MCF 10A (cell line): ENCODE measurements around the gene FOXN4. TPM values are rescaled to one million over a fixed set of nuclear protein-coding genes. Genes with fewer than 3 reads are reported as not detected.

Experiments used
- BruUV-seq: library from RNA; stranded (reverse); fragments of 400-500 nt; replicated peaks from 2 replicates; lab custom pipeline; 2021; lab: Mats Ljungman, UMichigan
- CTCF ChIA-PET: fragments of 300-600 bp; sonication (Branson Sonifier 250); formaldehyde crosslinking; extraction: SDS; loops from one replicate; lab custom pipeline; 2021; ENCODE audit warnings: antibody characterized with exemption, inconsistent platforms; lab: Yijun Ruan, JAX
- POLR2A ChIA-PET: fragments of 300-600, 350-650 bp; sonication (Branson Sonifier 250); formaldehyde crosslinking; extraction: SDS; loops from one replicate; lab custom pipeline; 2020; ENCODE audit warnings: antibody characterized with exemption, inconsistent platforms; lab: Yijun Ruan, JAX
- DNase-seq: peaks from one replicate; pipeline ENCODE4 v3.0.0-alpha.2; 2018; ENCODE audit not compliant: unreplicated experiment
- H3K27ac Mint-ChIP-seq: one replicate; pipeline ENCODE4 v1.8.0; 2022; ENCODE audit warnings: mild to moderate bottlenecking, low read depth, mixed read lengths; ENCODE audit not compliant: unreplicated experiment
- H3K27me3 Mint-ChIP-seq: one replicate; pipeline ENCODE4 v1.8.0; 2022; ENCODE audit warnings: mixed read lengths; ENCODE audit not compliant: insufficient read depth, unreplicated experiment
- H3K36me3 Mint-ChIP-seq: one replicate; pipeline ENCODE4 v1.8.0; 2022; ENCODE audit warnings: mild to moderate bottlenecking, moderate library complexity, mixed read lengths; ENCODE audit not compliant: insufficient read depth, unreplicated experiment
- H3K4me1 Mint-ChIP-seq: one replicate; pipeline ENCODE4 v1.8.0; 2022; ENCODE audit warnings: mixed read lengths; ENCODE audit not compliant: insufficient read depth, unreplicated experiment
- H3K4me3 Mint-ChIP-seq: one replicate; pipeline ENCODE4 v1.8.0; 2022; ENCODE audit warnings: mild to moderate bottlenecking, moderate library complexity, mixed read lengths; ENCODE audit not compliant: unreplicated experiment
- H3K9me3 Mint-ChIP-seq: one replicate; pipeline ENCODE4 v1.8.0; 2022; ENCODE audit warnings: mixed read lengths; ENCODE audit not compliant: unreplicated experiment
- CTCF ChIP-seq: fragments of 200-600 bp; IDR thresholded peaks from one replicate; pipeline ENCODE4 v1.8.0; 2022; ENCODE audit warnings: antibody characterized with exemption, mild to moderate bottlenecking; ENCODE audit not compliant: unreplicated experiment
- intact Hi-C: fragments of 100-400 bp; cut with micrococcal nuclease; formaldehyde crosslinking; loops from 2 replicates; pipeline ENCODE4 v1.14.1; 2022
- total RNA-seq: library from RNA; stranded (reverse); gene quantifications from 2 replicates; pipeline ENCODE4 v1.2.3, GENCODE V29; 2022

Gene FOXN4
- total RNA-seq, 1 experiment from 2014 or later = not detected

- Mint-ChIP-seq H3K27me3 (peaks cover 12% of the 10 kb centered on the region), H3K9me3 (peaks cover 8% of the 10 kb centered on the region), H3K36me3 (no peaks in the 10 kb centered on the region), H3K27ac (no peak overlapping the region), H3K4me3 (no peak overlapping the region), H3K4me1 (peaks cover 5% of the 10 kb centered on the region)
- intact Hi-C loops = no loop called here
- POLR2A ChIA-PET = no interaction called here
- no peak for DNase-seq
- CTCF ChIA-PET = interaction anchor here (0.9 to 1.6 kb wide), 6 partner anchors 10 to 120 kb away, joined by 3 to 6 read pairs (median 4); no protein-coding TSS in a partner anchor
- BruUV-seq = no TSS peak
- no peak for TF ChIP-seq CTCF
Measured at GRCh38 chr12:109274381-109274780, 34.7 kb downstream of the FOXN4 start.

GRCh38 chr12:109273354-109273753 is 35.7 kb downstream of the FOXN4 start:
- POLR2A ChIA-PET = interaction anchor here (0.6 kb wide), 1 partner anchor 106 kb away, joined by 3 read pairs; no protein-coding TSS in a partner anchor
- no peak for TF ChIP-seq CTCF
- Mint-ChIP-seq H3K4me3 (no peak overlapping the region), H3K27ac (no peak overlapping the region), H3K9me3 (peaks cover 8% of the 10 kb centered on the region), H3K36me3 (no peaks in the 10 kb centered on the region), H3K27me3 (peaks cover 12% of the 10 kb centered on the region), H3K4me1 (peaks cover 5% of the 10 kb centered on the region)
- no TSS peak for BruUV-seq
- intact Hi-C loops = no loop called here
- CTCF ChIA-PET = interaction anchor here (0.7 to 1.2 kb wide), 4 partner anchors 29 to 161 kb away, joined by 3 to 4 read pairs (median 3); no protein-coding TSS in a partner anchor
- no peak for DNase-seq

- Mint-ChIP-seq H3K9me3 (peaks cover 8% of the 10 kb centered on the region), H3K4me3 (no peak overlapping the region), H3K27me3 (peaks cover 12% of the 10 kb centered on the region), H3K36me3 (no peaks in the 10 kb centered on the region), H3K27ac (no peak overlapping the region), H3K4me1 (no peaks in the 10 kb centered on the region)
- intact Hi-C loops = no loop called here
- ChIA-PET CTCF (interaction anchor here (9.6 kb wide), 1 partner anchor 123 kb away, joined by 111 read pairs; no protein-coding TSS in a partner anchor), POLR2A (no interaction called here)
- no TSS peak for BruUV-seq
- TF ChIP-seq CTCF = no peak
- DNase-seq = no peak
Measured at GRCh38 chr12:109271418-109271817, 37.7 kb downstream of the FOXN4 start.

- intact Hi-C loops = no loop called here
- no peak for TF ChIP-seq CTCF
- Mint-ChIP-seq H3K36me3 (no peaks in the 10 kb centered on the region), H3K27me3 (peaks cover 12% of the 10 kb centered on the region), H3K27ac (no peak overlapping the region), H3K4me1 (no peaks in the 10 kb centered on the region), H3K4me3 (no peak overlapping the region), H3K9me3 (peaks cover 8% of the 10 kb centered on the region)
- POLR2A ChIA-PET = no interaction called here
- CTCF ChIA-PET = interaction anchor here (1.2 to 9.6 kb wide), 2 partner anchors 117 to 123 kb away, joined by 3 to 111 read pairs; no protein-coding TSS in a partner anchor
- DNase-seq = no peak
- no TSS peak for BruUV-seq
Measured at GRCh38 chr12:109270494-109270893, 38.6 kb downstream of the FOXN4 start.
